Panc1 (cell line): ENCODE data around the gene KCNQ1. TPM values are rescaled to one million over a fixed set of nuclear protein-coding genes. Genes with fewer than 3 reads are reported as not detected.

Experiments used
- ATAC-seq: fragments of 200-7000 bp; cut with Tn5 transposase; 2 replicates; pipeline ENCODE4 v1.9.1; 2020; ENCODE audit warnings: mild to moderate bottlenecking, moderate library complexity
- BruUV-seq: library from RNA; stranded (reverse); fragments of 400-500 nt; replicated peaks from 2 replicates; lab custom pipeline; 2021; lab: Mats Ljungman, UMichigan
- CTCF ChIA-PET: fragments of 300-600 bp; sonication (Branson Sonifier 250); formaldehyde crosslinking; loops from one replicate; lab custom pipeline; 2022; ENCODE audit warnings: antibody characterized with exemption; lab: Charles Lee
- POLR2A ChIA-PET: fragments of 300-600 bp; sonication (Branson Sonifier 250); formaldehyde crosslinking; loops from one replicate; lab custom pipeline; 2022; ENCODE audit warnings: antibody characterized with exemption; lab: Charles Lee
- DNase-seq: peaks from one replicate; pipeline ENCODE4 v3.0.0-alpha.2; 2010; ENCODE audit warnings: low read depth, low spot score
- H3K27ac ChIP-seq: 2 replicates; pipeline ENCODE4 v1.5.1; 2011; ENCODE audit warnings: mild to moderate bottlenecking, low read length, inconsistent platforms
- H3K27me3 ChIP-seq: fragments of 200-500 bp; sonication (Bioruptor generic); 2 replicates; pipeline ENCODE4 v1.6.0; 2014; ENCODE audit warnings: low read length, inconsistent platforms; ENCODE audit not compliant: control insufficient read depth, insufficient read depth
- H3K36me3 ChIP-seq: fragments of 200-500 bp; sonication (Bioruptor generic); 2 replicates; pipeline ENCODE4 v1.5.1; 2014; ENCODE audit warnings: inconsistent platforms, mild to moderate bottlenecking, low read length, moderate library complexity; ENCODE audit not compliant: control insufficient read depth, insufficient read depth
- H3K4me1 ChIP-seq: 2 replicates; pipeline ENCODE4 v1.5.1; 2011; ENCODE audit warnings: inconsistent platforms, mild to moderate bottlenecking, low read length, moderate library complexity; ENCODE audit not compliant: control insufficient read depth, insufficient read depth
- H3K4me3 ChIP-seq, 2 experiments: 2 replicates each; pipeline ENCODE4 v1.5.1; 2011 to 2012; ENCODE audit warnings: low read depth in 2 of 2, low read length in 2 of 2, mild to moderate bottlenecking in 2 of 2, inconsistent platforms in 1 of 2, moderate library complexity in 1 of 2
- H3K9me3 ChIP-seq: fragments of 200-500 bp; sonication (Bioruptor generic); 2 replicates; pipeline ENCODE4 v1.5.1; 2014; ENCODE audit warnings: low read depth, mild to moderate bottlenecking, inconsistent platforms, low read length, moderate library complexity; ENCODE audit not compliant: control insufficient read depth, insufficient read depth
- POLR2AphosphoS5 ChIP-seq: IDR thresholded peaks from 2 replicates; pipeline ENCODE4 v1.6.1; 2012; ENCODE audit warnings: mild to moderate bottlenecking, low read depth, low read length, moderate library complexity
- SIN3A ChIP-seq: IDR thresholded peaks from 2 replicates; pipeline ENCODE4 v1.6.1; 2012; ENCODE audit warnings: low read depth, mild to moderate bottlenecking, low read length, moderate library complexity, borderline replicate concordance; ENCODE audit not compliant: insufficient read depth
- TCF7L2 ChIP-seq: IDR thresholded peaks from 2 replicates; pipeline ENCODE4 v1.6.1; 2011; ENCODE audit warnings: mild to moderate bottlenecking, low read depth, low read length, inconsistent platforms
- in situ Hi-C: cut with HindIII; loops from 2 replicates; pipeline ENCODE4 v1.10.0; 2016; ENCODE audit warnings: low sequenced_read_pairs, low pct_unique_long_range_greater_than_20kb
- intact Hi-C: fragments of 100-400 bp; cut with micrococcal nuclease; formaldehyde crosslinking; loops from one replicate; pipeline ENCODE4 v1.10.0; 2022; ENCODE audit not compliant: unreplicated experiment
- total RNA-seq: library from RNA; stranded (reverse); gene quantifications from one replicate; pipeline ENCODE4 v1.2.1, GENCODE V29; 2021; ENCODE audit not compliant: unreplicated experiment
- TF ChIP-seq, protein P1 (sequence below), 2 experiments: IDR thresholded peaks; 2 replicates each; pipeline ENCODE4 v1.6.1; 2011 to 2012; ENCODE audit warnings: low read depth in 2 of 2, control low read depth in 1 of 2, low read length in 1 of 2, mild to moderate bottlenecking in 1 of 2, moderate library complexity in 1 of 2; ENCODE audit not compliant: insufficient read depth in 1 of 2
- TF ChIP-seq, protein P2 (sequence below): fragments of 450-650 bp; IDR thresholded peaks from 2 replicates; pipeline ENCODE4 v1.5.1; 2017; ENCODE audit warnings: mild to moderate bottlenecking

KCNQ1 gene
- total RNA-seq, 1 experiment from 2014 or later = 1.0 TPM

DNA sequence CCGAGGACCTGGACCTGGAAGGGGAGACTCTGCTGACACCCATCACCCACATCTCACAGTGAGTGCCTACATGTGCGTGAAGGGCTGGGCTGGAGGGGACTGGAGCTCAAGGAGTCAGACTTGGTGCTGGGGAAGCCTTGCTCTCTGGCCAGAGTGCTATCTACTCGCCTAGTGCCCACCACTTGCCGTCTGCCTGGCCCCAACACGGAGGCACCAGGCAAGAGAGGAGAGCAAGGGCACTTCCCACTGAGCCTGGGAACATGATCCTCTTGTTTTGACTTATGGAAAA is 217.2 kb downstream of the KCNQ1 start:
- no peak for TF ChIP-seq TCF7L2
- no peak for TF ChIP-seq POLR2AphosphoS5
- TF ChIP-seq, protein P1, sequence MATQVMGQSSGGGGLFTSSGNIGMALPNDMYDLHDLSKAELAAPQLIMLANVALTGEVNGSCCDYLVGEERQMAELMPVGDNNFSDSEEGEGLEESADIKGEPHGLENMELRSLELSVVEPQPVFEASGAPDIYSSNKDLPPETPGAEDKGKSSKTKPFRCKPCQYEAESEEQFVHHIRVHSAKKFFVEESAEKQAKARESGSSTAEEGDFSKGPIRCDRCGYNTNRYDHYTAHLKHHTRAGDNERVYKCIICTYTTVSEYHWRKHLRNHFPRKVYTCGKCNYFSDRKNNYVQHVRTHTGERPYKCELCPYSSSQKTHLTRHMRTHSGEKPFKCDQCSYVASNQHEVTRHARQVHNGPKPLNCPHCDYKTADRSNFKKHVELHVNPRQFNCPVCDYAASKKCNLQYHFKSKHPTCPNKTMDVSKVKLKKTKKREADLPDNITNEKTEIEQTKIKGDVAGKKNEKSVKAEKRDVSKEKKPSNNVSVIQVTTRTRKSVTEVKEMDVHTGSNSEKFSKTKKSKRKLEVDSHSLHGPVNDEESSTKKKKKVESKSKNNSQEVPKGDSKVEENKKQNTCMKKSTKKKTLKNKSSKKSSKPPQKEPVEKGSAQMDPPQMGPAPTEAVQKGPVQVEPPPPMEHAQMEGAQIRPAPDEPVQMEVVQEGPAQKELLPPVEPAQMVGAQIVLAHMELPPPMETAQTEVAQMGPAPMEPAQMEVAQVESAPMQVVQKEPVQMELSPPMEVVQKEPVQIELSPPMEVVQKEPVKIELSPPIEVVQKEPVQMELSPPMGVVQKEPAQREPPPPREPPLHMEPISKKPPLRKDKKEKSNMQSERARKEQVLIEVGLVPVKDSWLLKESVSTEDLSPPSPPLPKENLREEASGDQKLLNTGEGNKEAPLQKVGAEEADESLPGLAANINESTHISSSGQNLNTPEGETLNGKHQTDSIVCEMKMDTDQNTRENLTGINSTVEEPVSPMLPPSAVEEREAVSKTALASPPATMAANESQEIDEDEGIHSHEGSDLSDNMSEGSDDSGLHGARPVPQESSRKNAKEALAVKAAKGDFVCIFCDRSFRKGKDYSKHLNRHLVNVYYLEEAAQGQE (IDR thresholded peaks at IDR 0.05; ENCODE audit: insufficient read depth in 1 of 2, low read depth in 2 of 2, low read length in 1 of 2) = no peak
- no peak for TF ChIP-seq SIN3A
- TF ChIP-seq, protein P2, sequence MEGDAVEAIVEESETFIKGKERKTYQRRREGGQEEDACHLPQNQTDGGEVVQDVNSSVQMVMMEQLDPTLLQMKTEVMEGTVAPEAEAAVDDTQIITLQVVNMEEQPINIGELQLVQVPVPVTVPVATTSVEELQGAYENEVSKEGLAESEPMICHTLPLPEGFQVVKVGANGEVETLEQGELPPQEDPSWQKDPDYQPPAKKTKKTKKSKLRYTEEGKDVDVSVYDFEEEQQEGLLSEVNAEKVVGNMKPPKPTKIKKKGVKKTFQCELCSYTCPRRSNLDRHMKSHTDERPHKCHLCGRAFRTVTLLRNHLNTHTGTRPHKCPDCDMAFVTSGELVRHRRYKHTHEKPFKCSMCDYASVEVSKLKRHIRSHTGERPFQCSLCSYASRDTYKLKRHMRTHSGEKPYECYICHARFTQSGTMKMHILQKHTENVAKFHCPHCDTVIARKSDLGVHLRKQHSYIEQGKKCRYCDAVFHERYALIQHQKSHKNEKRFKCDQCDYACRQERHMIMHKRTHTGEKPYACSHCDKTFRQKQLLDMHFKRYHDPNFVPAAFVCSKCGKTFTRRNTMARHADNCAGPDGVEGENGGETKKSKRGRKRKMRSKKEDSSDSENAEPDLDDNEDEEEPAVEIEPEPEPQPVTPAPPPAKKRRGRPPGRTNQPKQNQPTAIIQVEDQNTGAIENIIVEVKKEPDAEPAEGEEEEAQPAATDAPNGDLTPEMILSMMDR = no peak
- H3K4me1 ChIP-seq = no peaks in the 10 kb centered on the region
- BruUV-seq = no TSS peak
- in situ Hi-C loops = no loop called here
- DNase-seq (no peak), ATAC-seq (no peak)
- no peaks in the 10 kb centered on the region for H3K27me3 ChIP-seq
- peaks cover 27% of the 10 kb centered on the region for H3K9me3 ChIP-seq
- H3K36me3 ChIP-seq = no peaks in the 10 kb centered on the region
- H3K4me3 ChIP-seq = no peak overlapping the region
- intact Hi-C loops = no loop called here
- H3K27ac ChIP-seq = no peak overlapping the region
- CTCF ChIA-PET = no interaction called here
- POLR2A ChIA-PET = no interaction called here

DNA sequence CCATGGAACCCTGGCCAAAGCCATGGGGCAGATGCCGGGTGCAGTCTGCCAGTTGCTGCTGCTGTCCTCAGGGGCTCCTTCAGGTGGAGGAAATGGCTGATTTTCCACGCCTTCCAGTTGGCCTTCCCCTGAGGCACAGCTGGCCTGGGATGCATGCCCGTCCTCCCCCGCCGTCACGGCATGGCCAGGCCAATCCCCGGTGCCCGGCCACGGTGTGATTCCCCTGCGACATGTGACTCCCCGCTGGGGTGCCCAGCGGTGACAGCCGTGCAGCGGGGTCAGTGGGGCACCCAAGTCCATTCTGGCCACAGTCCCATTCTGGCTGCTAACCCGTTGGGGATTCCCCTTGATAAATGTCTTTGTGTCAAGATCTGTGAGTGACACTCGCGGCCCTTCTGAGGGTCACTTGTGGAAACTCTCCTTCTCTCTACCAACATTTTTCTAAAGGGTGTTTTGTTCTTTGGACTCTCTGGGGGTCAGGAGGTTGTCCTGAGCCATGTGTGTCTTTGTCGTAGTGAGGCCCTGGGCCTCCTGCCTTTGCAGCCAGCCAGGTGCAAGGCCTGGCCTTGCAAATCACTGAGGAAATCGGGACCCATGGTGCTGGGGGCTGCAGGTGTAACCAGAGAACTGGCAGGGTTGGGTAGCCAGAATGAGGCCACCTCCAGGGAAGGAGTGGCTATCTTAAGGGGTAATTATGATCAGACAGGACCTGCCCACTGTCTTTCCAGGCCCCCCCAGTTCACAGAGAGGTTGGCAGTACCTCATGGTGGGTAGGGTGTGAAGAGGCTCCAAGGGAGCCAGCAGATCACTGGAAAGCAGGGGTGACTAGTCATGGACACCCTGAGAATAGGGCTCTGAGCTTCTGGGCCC is 217.9 kb downstream of the KCNQ1 start:
- no peaks in the 10 kb centered on the region for H3K27me3 ChIP-seq
- peaks cover 27% of the 10 kb centered on the region; the same call in 1 of the 2 replicates for H3K9me3 ChIP-seq
- ATAC-seq (no peak), DNase-seq (no peak)
- intact Hi-C loops = no loop called here
- no peak overlapping the region for H3K4me3 ChIP-seq
- no TSS peak for BruUV-seq
- no peak overlapping the region for H3K27ac ChIP-seq
- in situ Hi-C loops = no loop called here
- CTCF ChIA-PET = no interaction called here
- POLR2A ChIA-PET = no interaction called here
- TF ChIP-seq, protein P1 (IDR thresholded peaks at IDR 0.05; ENCODE audit: insufficient read depth in 1 of 2, low read depth in 2 of 2, low read length in 1 of 2) = no peak
- TF ChIP-seq TCF7L2 (no peak), SIN3A (no peak), POLR2AphosphoS5 (no peak)
- TF ChIP-seq, protein P2 = no peak
- no peaks in the 10 kb centered on the region for H3K4me1 ChIP-seq
- no peaks in the 10 kb centered on the region for H3K36me3 ChIP-seq
